Activated T-cell treated with anti-CD3 and anti-CD28 coated beads, Interleukin-2, amount 50 U/mL, for 72 hours (primary cell): ENCODE measurements around the gene ZNF335. TPM values are rescaled to one million over a fixed set of nuclear protein-coding genes. Genes with fewer than 3 reads are reported as not detected.

Experiments used
- ATAC-seq, 2 donors: fragments of 150-1000 bp; cut with Tn5 transposase; replicated peaks in 1 of 2; 2 replicates each; pipeline ENCODE4 v1.10.0; 2021; ENCODE audit warnings: moderate library complexity in 2 of 2, mild to moderate bottlenecking in 1 of 2
- DNase-seq, 2 donors: peaks; one replicate each; pipeline ENCODE4 v3.0.0; 2021 to 2022; ENCODE audit warnings: mixed read lengths in 1 of 2
- H3K27ac Mint-ChIP-seq: one replicate; pipeline ENCODE4 v1.8.0; 2022; ENCODE audit warnings: mild to moderate bottlenecking, moderate library complexity, mixed read lengths
- H3K27me3 Mint-ChIP-seq: one replicate; pipeline ENCODE4 v1.8.0; 2022; ENCODE audit warnings: low read depth, mixed read lengths
- H3K36me3 Mint-ChIP-seq, 2 donors: one replicate each; pipeline ENCODE4 v1.8.0; 2022; ENCODE audit warnings: mixed read lengths in 2 of 2, mild to moderate bottlenecking in 1 of 2; ENCODE audit not compliant: insufficient read depth in 2 of 2
- H3K4me1 Mint-ChIP-seq: one replicate; pipeline ENCODE4 v1.8.0; 2022; ENCODE audit warnings: low read depth, mixed read lengths
- H3K4me3 Mint-ChIP-seq, 2 donors: one replicate each; pipeline ENCODE4 v1.8.0; 2022; ENCODE audit warnings: mild to moderate bottlenecking in 2 of 2, mixed read lengths in 2 of 2, moderate library complexity in 2 of 2
- H3K9me3 Mint-ChIP-seq, 2 donors: one replicate each; pipeline ENCODE4 v1.8.0; 2022; ENCODE audit warnings: mixed read lengths in 2 of 2
- total RNA-seq, 2 donors: library from RNA; stranded (reverse); gene quantifications; one replicate each; pipeline ENCODE4 v1.2.3, GENCODE V29; 2022

ZNF335 gene
- total RNA-seq, 2 donors from 2014 or later = 28.4 to 29.8 TPM

GRCh38 chr20:45972500-45973183 is 639 bp upstream of the ZNF335 start:
- peaks cover 4 to 5% of the 10 kb centered on the region in 2 donors for H3K36me3 Mint-ChIP-seq
- no peak for ATAC-seq
- peak overlapping the region; percentile 93 for H3K4me3 Mint-ChIP-seq

GRCh38 chr20:45971425-45971674 is 653 bp downstream of the ZNF335 start:
- peaks cover 4 to 7% of the 10 kb centered on the region in 2 donors for H3K36me3 Mint-ChIP-seq
- H3K4me1 Mint-ChIP-seq = peaks cover 28% of the 10 kb centered on the region
- H3K9me3 Mint-ChIP-seq = no peaks in the 10 kb centered on the region
- no peak for ATAC-seq
- no peaks in the 10 kb centered on the region for H3K27me3 Mint-ChIP-seq
- H3K4me3 Mint-ChIP-seq = peak overlapping the region; percentile 93
- DNase-seq = no peak
- H3K27ac Mint-ChIP-seq = peak overlapping the region; percentile 67

More at GRCh38 chr20:45972500-45973183, 639 bp upstream of the ZNF335 start:
- Mint-ChIP-seq H3K4me1 (peaks cover 28% of the 10 kb centered on the region), H3K27ac (peak overlapping the region; percentile 89), H3K27me3 (no peaks in the 10 kb centered on the region), H3K9me3 (no peaks in the 10 kb centered on the region)
- peak in 1 of 2 donors; percentile 93 for DNase-seq

- peaks cover 4 to 7% of the 10 kb centered on the region in 2 donors for H3K36me3 Mint-ChIP-seq
- H3K9me3 Mint-ChIP-seq = no peaks in the 10 kb centered on the region
- DNase-seq = peak; percentile 40 to 57
- peak overlapping the region; percentile 93 for H3K4me3 Mint-ChIP-seq
- no peak for ATAC-seq
- H3K4me1 Mint-ChIP-seq = peaks cover 28% of the 10 kb centered on the region
- no peaks in the 10 kb centered on the region for H3K27me3 Mint-ChIP-seq
- peak overlapping the region; percentile 67 for H3K27ac Mint-ChIP-seq
These were observed 1.2 kb downstream of the ZNF335 start for GRCh38 chr20:45970646-45971424.

- DNase-seq (peak in 1 of 2 donors; percentile 29), ATAC-seq (no peak)
- Mint-ChIP-seq H3K27ac (peak overlapping the region; percentile 54), H3K4me1 (peaks cover 28% of the 10 kb centered on the region), H3K4me3 (peak overlapping the region; percentile 93), H3K27me3 (no peaks in the 10 kb centered on the region), H3K9me3 (no peaks in the 10 kb centered on the region), H3K36me3 (peaks cover 5 to 13% of the 10 kb centered on the region in 2 donors)
These were observed 2.0 kb downstream of the ZNF335 start for GRCh38 chr20:45969712-45970634.

- H3K4me1 Mint-ChIP-seq = peaks cover 28% of the 10 kb centered on the region
- no peak for DNase-seq
- H3K27ac Mint-ChIP-seq = no peak overlapping the region
- H3K9me3 Mint-ChIP-seq = no peaks in the 10 kb centered on the region
- H3K4me3 Mint-ChIP-seq = peak overlapping the region in 1 of 2 donors; percentile 93
- H3K36me3 Mint-ChIP-seq = peaks cover 6 to 17% of the 10 kb centered on the region in 2 donors
- no peaks in the 10 kb centered on the region for H3K27me3 Mint-ChIP-seq
- ATAC-seq = no peak
These were observed 2.9 kb downstream of the ZNF335 start for GRCh38 chr20:45968801-45969711.

GRCh38 chr20:45968081-45968671 is 3.8 kb downstream of the ZNF335 start:
- DNase-seq (no peak), ATAC-seq (no peak)
- H3K27ac Mint-ChIP-seq = no peak overlapping the region
- peaks cover 6 to 17% of the 10 kb centered on the region in 2 donors for H3K36me3 Mint-ChIP-seq
- no peak overlapping the region for H3K4me3 Mint-ChIP-seq
- H3K9me3 Mint-ChIP-seq = no peaks in the 10 kb centered on the region
- no peaks in the 10 kb centered on the region for H3K27me3 Mint-ChIP-seq
- peaks cover 26% of the 10 kb centered on the region for H3K4me1 Mint-ChIP-seq

- ATAC-seq (no peak), DNase-seq (no peak)
- H3K9me3 Mint-ChIP-seq = no peaks in the 10 kb centered on the region
- H3K36me3 Mint-ChIP-seq = peaks cover 7 to 19% of the 10 kb centered on the region in 2 donors
- H3K27me3 Mint-ChIP-seq = no peaks in the 10 kb centered on the region
- no peak overlapping the region for H3K4me3 Mint-ChIP-seq
- H3K27ac Mint-ChIP-seq = no peak overlapping the region
- peaks cover 21% of the 10 kb centered on the region for H3K4me1 Mint-ChIP-seq
These were observed 4.4 kb downstream of the ZNF335 start for GRCh38 chr20:45967551-45968080.

GRCh38 chr20:45965169-45966002 is 6.6 kb downstream of the ZNF335 start:
- no peak for DNase-seq
- no peak overlapping the region for H3K27ac Mint-ChIP-seq
- peak in 1 of 2 donors; percentile 66 for ATAC-seq

GRCh38 chr20:45964006-45964400 is 8.0 kb downstream of the ZNF335 start:
- no peak overlapping the region for H3K27ac Mint-ChIP-seq
- no peak for ATAC-seq
- peaks cover 4 to 23% of the 10 kb centered on the region in 2 donors for H3K36me3 Mint-ChIP-seq

More at GRCh38 chr20:45965169-45966002, 6.6 kb downstream of the ZNF335 start:
- H3K9me3 Mint-ChIP-seq = no peaks in the 10 kb centered on the region
- peaks cover 4 to 17% of the 10 kb centered on the region in 2 donors for H3K36me3 Mint-ChIP-seq
- no peak overlapping the region for H3K4me3 Mint-ChIP-seq
- no peaks in the 10 kb centered on the region for H3K27me3 Mint-ChIP-seq
- peaks cover 13% of the 10 kb centered on the region for H3K4me1 Mint-ChIP-seq

GRCh38 chr20:45963059-45964005 is 8.7 kb downstream of the ZNF335 start:
- Mint-ChIP-seq H3K27me3 (no peaks in the 10 kb centered on the region), H3K4me3 (no peak overlapping the region), H3K4me1 (no peaks in the 10 kb centered on the region), H3K9me3 (no peaks in the 10 kb centered on the region), H3K27ac (no peak overlapping the region), H3K36me3 (peaks cover 8 to 27% of the 10 kb centered on the region in 2 donors)
- DNase-seq = no peak
- ATAC-seq = no peak

More at GRCh38 chr20:45964006-45964400, 8.0 kb downstream of the ZNF335 start:
- no peak overlapping the region for H3K4me3 Mint-ChIP-seq
- no peaks in the 10 kb centered on the region for H3K4me1 Mint-ChIP-seq
- no peak for DNase-seq
- no peaks in the 10 kb centered on the region for H3K27me3 Mint-ChIP-seq
- H3K9me3 Mint-ChIP-seq = no peaks in the 10 kb centered on the region
